GM10847 (cell line): Measurements from ENCODE around the gene RAB4A.
A peak's percentile ranks its signal among the peaks of the same experiment; 100 is the strongest.

Experiments used
- POLR2A ChIP-seq: IDR thresholded peaks from 2 replicates; pipeline ENCODE4 v1.6.1; 2011; ENCODE audit not compliant: insufficient read length; ENCODE audit errors: extremely low read depth

Gene RAB4A

DNA sequence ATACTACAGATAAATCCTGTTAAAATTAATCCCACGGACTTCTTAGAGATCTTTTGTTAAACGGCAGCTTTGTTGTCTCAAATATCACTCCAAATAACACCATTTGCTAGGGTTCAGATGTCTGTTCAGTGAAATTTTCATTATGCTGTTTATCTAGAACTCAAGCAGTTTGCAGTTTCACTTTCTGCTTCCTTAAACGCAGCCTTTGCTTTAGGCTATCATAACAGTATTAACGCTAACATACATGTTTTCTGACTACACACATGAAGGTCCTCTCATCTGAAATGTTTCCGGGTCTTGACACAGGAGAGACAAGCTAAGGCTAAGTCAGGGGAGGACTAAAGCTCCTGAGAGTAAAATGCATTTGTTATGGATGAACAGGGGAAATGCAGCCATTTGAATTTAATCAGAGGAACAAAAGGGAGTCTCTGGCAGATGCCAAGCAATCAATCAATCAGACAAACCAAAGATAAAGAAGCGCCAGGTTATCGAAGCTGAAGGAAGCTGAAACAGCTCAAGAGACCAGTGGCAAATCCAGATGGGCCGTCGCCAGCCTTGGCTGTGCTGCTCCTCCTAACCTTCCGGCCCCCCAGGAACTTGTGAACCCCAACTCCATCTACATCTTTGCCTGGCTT lies 55.1 kb downstream of the RAB4A start:
- TF ChIP-seq POLR2A: no peak

DNA sequence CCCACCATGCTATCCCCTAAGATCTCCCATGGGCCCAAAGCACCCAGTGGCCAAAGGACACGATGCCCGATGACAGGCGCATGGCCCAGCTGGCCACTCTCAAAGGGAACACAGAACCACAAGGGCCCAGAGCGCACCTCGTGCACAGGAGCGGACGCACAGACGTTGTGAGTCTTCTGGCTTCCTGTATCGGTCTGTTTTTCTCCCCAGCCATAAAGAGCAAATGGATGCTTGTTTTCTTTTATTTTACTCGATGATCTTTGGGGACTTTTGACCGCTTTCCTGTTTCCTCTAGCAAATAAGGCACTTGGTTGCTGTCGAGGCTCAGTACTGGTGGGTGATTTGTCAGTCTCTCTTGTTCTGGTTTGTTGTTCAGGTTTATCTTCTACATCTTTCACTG lies 55.7 kb downstream of the RAB4A start:
- no peak for TF ChIP-seq POLR2A

DNA sequence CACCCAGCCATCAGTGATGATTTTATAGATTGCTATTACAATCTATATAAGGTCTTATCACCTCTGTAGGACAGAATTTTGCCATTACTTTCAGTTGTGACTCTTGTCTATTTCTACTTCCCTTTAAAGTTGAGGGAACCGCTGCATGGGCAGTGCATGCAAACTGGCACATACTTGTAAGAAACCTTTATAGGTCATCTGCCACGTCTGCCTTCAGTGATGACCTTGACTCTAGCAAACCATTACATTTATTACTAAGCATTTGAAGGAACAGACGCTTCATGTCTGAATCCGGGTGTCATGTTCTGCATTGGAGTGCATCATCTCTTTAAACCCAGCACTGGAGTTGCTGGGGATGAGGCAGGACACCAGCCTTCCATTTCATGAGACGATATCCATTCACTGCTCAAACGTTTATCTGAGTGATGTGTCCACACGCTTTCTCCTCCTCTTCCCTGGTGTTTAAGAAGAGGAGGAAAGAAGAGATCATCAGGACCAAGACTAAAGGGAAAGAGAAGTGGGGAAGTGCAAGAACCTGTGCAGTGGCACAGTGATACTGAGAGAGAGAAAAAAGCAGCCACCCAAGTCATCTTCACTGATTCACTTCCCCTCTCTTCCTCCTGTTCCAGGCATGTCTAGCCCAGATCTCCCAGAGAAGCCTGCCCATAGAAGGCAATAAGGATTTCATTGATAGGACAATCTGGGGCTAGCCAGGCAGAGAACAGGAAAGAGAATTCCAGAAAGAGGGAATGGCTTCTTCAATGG lies 57.9 kb downstream of the RAB4A start:
- no peak for TF ChIP-seq POLR2A

DNA sequence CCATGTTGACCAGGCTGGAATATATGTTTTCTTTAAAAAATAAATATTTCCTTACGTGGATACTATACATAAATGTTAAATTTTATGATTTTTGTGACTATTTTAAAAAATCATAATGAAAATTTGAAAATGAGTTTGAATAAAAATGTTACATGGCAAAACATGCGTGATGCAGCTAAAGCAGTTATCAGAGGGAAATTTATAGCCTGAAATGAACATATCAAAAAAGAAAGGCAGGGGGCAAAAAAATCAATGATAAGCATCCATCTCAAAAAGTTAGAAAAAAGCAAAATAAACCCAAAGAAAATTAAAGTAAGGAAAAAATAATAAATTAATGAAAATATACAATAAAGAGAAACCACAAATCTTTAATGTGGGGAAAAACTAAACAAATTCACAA lies 63.4 kb downstream of the RAB4A start:
- TF ChIP-seq POLR2A: no peak

DNA sequence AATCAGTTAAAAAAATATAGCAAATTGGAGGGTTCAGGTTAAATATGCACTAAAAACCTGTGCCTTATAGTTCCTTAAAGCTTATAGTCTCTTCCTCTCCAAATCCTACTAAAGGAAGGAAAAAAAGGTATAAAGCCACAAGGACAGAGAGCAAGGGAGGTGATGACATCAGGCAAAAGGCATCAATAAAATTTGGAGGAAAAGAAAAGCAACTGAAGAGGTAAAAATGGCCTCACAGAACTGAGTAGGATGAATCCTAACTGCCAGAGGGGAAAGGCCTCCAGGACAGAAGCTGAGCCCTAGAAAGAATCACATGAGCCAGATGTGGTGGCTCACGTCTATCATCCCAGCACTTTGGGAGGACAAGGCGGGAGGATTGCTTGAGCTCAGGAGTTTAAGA lies 63.8 kb downstream of the RAB4A start:
- no peak for TF ChIP-seq POLR2A

DNA sequence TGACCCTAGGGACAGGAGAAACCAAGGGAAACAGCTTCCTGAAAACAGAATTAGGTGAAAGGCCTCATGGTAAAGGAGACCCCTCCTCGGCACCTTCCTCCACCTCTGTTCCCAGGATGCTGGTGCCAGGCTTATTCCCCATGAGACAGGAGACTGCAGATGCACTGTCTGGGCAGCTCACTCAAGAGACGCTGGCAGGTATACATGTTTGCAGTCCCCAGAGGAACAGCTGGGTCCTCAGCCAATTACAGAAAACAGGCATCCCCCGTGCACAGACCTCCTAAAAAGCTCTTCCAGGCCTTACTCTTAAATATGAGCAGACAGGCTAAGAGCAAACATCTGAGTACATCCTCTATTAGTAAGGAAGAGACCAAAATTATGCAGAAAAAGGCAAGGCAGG lies 65.4 kb downstream of the RAB4A start:
- TF ChIP-seq POLR2A: no peak

DNA sequence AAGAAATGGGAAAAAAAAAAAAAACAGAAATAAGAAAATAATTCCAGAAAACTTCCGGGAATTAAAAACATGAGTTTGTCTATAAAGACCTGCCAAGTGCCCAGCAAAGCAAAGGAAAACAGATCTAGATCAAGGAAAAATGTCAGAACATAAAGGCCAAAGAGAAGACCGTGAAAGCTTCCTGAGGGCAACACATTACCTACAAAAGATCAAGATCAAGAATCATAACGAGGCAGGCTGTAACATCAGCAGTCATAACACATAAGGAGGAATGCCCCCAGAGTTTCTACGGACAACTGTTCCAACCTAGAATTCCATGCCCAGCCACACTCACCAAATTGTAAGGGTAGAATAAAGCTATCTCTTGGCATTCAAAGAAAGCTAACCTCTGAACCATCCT lies 68.2 kb downstream of the RAB4A start:
- TF ChIP-seq POLR2A: no peak

DNA sequence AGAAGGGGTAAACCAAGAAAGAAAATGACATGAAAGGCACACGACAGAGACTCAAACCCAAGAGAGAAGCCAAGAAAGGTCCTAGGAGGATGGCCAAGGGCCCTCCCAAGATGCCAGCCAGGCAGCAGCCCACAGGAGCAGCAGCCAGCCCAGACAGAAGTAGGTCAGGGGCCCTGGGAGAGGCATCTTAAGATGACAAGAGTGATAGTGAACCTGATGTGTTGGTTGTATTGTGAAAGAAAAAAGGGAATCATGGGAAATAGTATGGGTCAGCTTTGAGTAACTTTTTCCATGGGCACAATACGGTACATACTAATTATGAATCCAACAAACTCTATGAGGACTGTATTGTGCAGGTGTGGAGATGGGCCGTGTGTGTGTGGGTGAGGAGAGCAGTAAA lies 68.6 kb downstream of the RAB4A start:
- TF ChIP-seq POLR2A: no peak

DNA sequence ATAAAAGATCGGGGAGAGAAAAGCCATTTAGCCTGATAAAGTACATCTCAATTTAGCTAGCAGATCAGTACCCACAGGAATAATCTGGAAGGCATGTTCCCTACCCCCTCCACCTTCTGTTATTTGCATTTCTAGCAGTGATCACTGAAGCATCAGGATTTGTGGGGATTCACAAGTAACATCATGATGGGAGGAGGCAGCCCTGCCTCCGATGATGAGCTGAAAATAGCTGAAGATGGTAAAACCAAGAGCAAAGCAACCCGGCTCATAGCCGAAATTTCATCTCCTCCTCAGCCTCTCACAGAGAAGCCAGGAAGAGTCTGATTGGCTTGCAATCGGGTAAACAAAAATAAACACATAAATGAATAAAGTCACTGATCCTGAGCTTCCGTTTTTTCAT lies 69.6 kb downstream of the RAB4A start:
- TF ChIP-seq POLR2A: no peak

DNA sequence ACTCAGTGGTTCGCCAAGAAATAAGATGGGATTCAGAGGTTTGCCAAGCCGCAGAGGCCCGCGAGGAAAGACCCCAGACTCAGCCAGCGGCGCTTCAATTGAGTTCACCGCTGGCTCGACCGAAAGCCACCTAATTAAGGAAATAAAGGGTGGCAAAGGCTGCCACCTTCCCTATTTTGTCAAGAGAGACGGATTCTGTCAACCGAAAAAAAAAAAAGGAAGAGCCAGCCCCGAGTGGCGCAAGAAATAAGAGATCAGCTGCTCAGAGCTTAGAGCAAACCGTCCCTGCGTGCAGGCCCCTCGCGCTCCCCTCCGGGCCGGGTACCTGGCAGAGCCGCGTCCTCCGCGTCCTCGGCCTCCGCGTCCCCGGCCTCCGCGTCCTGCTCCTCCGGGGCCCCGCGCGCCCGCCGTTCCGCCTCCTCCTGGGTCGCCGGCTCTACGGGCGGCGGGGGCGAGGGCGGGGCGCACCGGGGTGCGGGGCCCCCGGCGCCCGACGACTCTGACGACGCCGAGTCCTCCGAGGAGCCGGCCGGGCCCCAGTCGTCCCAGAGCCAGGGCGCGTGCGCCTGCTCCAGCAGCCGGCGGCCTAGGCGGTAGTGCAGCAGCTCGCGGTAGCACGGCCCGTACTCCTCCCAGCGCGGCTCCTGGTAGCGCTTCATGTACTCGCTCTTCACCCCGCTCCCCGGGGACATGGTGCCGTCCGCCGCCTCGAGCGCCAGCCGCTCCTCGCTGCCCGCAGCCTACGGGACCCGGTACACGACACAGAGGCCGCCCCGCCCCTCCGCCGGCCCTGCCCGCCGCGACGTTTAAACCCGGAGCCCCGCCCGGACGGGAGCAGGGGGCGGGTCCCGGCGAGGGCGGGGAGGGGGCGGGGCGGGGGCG lies 71.1 kb downstream of the RAB4A start:
- TF ChIP-seq POLR2A: peak; percentile 40

DNA sequence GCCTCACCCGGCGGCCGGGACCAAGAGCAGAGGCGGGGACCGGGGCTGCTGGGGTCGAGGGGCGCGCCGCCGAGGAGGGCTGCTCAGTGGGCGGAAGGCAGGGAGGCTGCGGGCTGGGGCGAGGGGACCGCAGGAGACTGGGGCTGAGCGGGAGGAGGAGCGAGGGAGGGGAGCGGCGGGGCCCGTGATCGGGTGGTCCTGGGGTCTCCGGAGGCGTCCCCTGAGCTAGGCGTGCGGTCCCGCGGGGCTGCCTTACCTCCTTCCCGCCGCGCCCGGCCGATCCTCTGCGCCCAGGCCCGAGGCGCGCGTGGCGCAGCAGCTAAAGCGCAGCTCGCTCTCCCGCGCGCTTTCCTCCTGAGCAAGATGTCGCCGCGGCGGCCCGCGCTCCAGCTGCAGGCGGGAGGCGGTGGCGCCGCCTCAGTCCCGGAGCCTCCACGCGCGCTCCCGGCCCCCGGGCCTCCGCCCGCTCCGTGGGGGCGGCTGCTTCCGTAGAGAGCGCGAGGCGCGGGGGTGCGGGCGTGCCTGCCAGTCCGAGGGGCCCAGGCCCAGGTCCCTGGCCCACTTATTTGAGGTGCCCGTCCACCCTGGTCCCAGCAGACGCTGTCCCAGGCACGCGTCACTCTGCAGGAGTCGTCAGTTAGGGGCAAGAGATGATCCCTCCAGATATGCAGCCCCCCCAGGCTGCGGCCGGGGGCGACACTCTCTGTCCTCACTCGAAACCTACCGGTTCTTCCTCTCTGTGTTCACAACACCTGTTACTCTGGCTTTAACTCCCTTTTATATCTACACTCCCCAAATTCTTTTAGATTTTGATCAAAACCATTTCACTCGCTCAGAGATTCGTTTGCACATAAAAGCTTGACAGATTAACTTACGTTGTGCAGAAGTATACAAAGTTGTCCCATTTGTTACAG lies 72.0 kb downstream of the RAB4A start, which contains the start of gene CCSAP:
TSS of gene CCSAP (minus strand) at position 392 of the 914 bp plus-strand sequence. CDS start 582 bp downstream, outside the sequence.
- peak; percentile 65 for TF ChIP-seq POLR2A

DNA sequence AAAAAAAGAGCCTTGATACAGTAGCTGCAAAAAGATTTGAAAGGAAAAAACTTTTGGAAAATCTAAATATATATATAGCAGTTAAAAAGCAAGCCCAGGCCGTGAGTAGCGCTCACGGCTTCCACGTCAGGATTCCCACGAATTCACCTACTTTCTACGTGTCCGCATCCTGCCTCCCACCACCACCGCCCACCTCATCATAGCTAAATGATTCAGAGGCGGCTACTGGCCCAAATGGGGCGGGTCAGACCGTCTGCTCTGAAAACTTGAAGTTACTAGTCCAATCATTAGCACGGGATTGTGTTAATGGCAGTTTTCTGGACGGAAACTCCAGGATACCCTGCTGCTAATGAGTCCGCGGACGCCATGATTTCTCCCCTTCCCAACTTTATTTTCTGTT lies 73.2 kb downstream of the RAB4A start:
- TF ChIP-seq POLR2A: no peak

DNA sequence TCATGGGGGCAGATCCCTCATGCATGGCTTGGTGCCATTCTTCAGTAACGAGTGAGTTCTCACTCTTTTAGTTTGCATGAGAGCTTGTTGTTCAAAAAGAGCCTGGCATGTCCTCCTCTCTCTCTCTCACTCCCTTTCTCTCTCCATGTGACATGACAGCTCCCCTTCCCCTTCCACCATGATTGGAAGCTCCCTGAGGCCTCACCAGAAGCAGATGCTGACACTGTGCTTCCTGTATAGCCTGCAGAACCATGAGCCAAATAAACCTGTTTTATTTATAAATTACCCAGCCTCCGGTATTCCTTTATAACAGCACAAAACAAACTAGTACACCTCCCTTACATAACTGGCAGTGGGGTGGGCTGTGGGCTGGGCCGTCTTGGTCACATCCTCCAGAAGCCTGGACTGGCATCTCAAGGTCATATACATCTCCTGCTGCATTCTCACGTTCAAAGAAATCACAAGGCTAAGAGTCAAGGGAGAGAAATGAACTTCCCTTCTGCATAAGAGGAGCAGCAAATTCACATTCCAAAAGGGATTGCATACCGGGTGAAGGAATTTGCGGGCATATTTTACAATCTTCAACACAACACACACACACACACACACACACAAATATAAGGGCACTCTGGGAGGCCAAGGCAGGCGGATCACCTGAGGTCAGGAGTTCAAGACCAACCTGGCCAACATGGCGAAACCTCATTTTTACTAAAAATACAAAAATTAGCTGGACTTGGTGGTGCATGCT lies 74.2 kb downstream of the RAB4A start:
- no peak for TF ChIP-seq POLR2A

DNA sequence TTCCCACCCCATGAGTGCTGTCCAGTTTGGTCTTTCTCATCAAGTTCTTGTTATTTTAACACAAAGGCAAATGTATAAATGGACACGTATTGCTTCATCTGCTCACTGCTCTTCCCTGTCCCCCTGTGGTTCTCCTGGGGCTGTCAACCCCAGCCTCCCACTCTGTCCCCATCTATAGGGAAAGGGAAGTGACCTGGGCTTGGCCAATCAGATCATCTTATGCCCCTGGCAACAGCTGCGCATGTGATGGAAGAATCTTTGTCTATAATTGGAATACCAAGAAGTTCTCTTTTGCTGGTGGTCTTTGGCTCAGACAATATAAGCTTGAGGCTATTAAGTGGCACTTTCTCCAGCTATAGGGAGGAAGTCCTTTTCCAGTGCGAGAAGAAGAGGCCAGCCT lies 76.6 kb downstream of the RAB4A start:
- TF ChIP-seq POLR2A: no peak
